Thoracic aorta (tissue), 2 donors: Measurements from ENCODE around the gene EFCAB7. TPM values are rescaled to one million over a fixed set of nuclear protein-coding genes. Genes with fewer than 3 reads are reported as not detected.
A peak's percentile ranks its signal among the peaks of the same experiment; 100 is the strongest.

ENCODE experiments used
- ATAC-seq: fragments of 150-250 bp; one replicate; pipeline ENCODE4 v1.8.0; 2017; ENCODE audit warnings: low read depth; ENCODE audit not compliant: insufficient number of reproducible peaks, low FRiP score
- DNase-seq: peaks from one replicate; pipeline ENCODE4 v3.0.0-alpha.2; 2020; ENCODE audit warnings: low spot score
- H3K27ac ChIP-seq, 2 donors: fragments of 200-600 bp; sonication (generic); 1 replicate in 1 of 2; 2 replicates in 1 of 2; pipeline ENCODE4 v1.5.1; 2016; ENCODE audit warnings: mild to moderate bottlenecking in 2 of 2, moderate library complexity in 2 of 2
- H3K27me3 ChIP-seq: fragments of 200-600 bp; sonication (generic); replicated peaks from 2 replicates; pipeline ENCODE4 v1.6.0; 2016; ENCODE audit warnings: mild to moderate bottlenecking; ENCODE audit not compliant: insufficient read depth
- H3K36me3 ChIP-seq: fragments of 200-600 bp; sonication (generic); one replicate; pipeline ENCODE4 v1.5.1; 2016
- H3K4me1 ChIP-seq, 2 donors: fragments of 200-600 bp; sonication (generic); 1 replicate in 1 of 2; 2 replicates in 1 of 2; pipeline versions ENCODE4 v1.5.1 to v1.6.0; 2016; ENCODE audit warnings: low read depth in 2 of 2, mild to moderate bottlenecking in 1 of 2; ENCODE audit not compliant: control insufficient read depth in 1 of 2
- H3K4me3 ChIP-seq: fragments of 200-600 bp; sonication (generic); 2 replicates; pipeline ENCODE4 v1.5.1; 2016; ENCODE audit warnings: mild to moderate bottlenecking
- H3K9me3 ChIP-seq: fragments of 200-600 bp; sonication (generic); 2 replicates; pipeline ENCODE4 v1.5.1; 2016
- total RNA-seq, 2 donors: library from RNA; depleted of rRNA; stranded (reverse); fragments of >200 nt; gene quantifications; one replicate each; pipeline versions ENCODE4 v1.1.0 to v1.2.3, GENCODE V29; 2016
- TF ChIP-seq, protein P1 (sequence below): fragments of 200-600 bp; sonication (generic); IDR thresholded peaks from one replicate; pipeline ENCODE4 v1.5.1; 2019; ENCODE audit warnings: antibody characterized with exemption

Gene EFCAB7
- total RNA-seq, 2 donors from 2014 or later = 3.4 to 4.7 TPM

DNA sequence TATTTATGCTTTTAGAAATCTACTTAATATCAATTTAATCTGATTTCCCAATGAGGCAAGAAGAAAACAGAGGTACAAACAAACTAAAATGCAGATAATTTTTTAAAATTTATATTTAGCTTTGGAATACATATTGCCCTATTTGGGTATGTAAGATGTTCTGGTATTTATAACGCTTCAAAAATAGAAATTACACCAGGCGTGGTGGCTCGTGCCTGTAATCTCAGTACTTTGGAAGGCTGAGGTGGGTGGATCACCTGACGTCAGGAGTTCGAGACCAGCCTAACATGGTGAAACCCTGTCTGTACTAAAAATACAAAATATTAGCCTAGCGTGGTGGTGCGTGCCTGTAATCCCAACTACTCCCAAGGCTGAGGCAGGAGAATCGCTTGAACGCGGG lies 13.6 kb upstream of the EFCAB7 start:
- TF ChIP-seq, protein P1, sequence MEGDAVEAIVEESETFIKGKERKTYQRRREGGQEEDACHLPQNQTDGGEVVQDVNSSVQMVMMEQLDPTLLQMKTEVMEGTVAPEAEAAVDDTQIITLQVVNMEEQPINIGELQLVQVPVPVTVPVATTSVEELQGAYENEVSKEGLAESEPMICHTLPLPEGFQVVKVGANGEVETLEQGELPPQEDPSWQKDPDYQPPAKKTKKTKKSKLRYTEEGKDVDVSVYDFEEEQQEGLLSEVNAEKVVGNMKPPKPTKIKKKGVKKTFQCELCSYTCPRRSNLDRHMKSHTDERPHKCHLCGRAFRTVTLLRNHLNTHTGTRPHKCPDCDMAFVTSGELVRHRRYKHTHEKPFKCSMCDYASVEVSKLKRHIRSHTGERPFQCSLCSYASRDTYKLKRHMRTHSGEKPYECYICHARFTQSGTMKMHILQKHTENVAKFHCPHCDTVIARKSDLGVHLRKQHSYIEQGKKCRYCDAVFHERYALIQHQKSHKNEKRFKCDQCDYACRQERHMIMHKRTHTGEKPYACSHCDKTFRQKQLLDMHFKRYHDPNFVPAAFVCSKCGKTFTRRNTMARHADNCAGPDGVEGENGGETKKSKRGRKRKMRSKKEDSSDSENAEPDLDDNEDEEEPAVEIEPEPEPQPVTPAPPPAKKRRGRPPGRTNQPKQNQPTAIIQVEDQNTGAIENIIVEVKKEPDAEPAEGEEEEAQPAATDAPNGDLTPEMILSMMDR = no peak
- no peaks in the 10 kb centered on the region for H3K9me3 ChIP-seq
- DNase-seq = no peak
- H3K4me3 ChIP-seq = no peak overlapping the region
- no peaks in the 10 kb centered on the region for H3K4me1 ChIP-seq
- ATAC-seq = no peak
- peaks cover 11% of the 10 kb centered on the region for H3K36me3 ChIP-seq
- no peaks in the 10 kb centered on the region for H3K27me3 ChIP-seq
- H3K27ac ChIP-seq = no peak overlapping the region

DNA sequence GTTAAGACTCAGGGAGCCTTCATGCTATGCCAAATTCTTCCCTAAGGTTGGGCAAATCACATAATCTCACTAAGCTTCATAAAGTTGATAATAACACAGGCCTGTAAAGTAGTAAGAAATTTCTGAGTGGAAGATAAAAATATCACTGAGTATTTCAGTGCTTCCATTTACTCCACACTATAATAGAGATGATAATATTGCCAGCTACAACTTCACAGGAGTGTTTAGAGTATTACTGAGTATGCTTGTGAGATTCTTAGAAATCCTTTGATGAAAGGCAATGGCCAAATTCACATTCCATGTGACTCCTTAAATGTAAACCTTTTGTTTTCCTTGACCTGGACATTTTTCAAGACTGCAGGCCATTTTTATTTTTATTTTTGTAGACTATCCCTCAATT lies 10.7 kb upstream of the EFCAB7 start:
- no peaks in the 10 kb centered on the region for H3K27me3 ChIP-seq
- H3K36me3 ChIP-seq = peaks cover 3% of the 10 kb centered on the region
- TF ChIP-seq, protein P1 = no peak
- H3K9me3 ChIP-seq = no peaks in the 10 kb centered on the region
- H3K4me3 ChIP-seq = no peak overlapping the region
- H3K27ac ChIP-seq = no peak overlapping the region
- DNase-seq = no peak
- no peaks in the 10 kb centered on the region for H3K4me1 ChIP-seq
- no peak for ATAC-seq

DNA sequence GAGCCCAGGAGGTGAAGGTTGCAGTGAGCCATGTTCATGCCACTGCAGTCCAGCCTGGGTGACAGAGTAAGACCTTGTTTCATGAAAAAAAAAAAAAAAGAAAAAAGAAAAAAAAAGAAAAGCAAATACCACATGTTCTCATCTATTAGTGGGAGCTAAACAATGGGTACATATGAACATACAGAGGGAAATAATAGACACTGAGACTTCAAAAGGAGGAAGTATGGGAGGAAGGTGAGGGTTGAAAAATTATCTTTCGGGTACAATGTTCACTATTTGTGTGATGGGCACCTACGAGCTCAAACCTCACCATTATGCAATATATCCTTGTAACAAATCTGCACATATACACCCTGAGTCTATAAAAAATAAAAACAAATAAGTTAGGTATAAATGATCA lies 6.7 kb upstream of the EFCAB7 start:
- Histone ChIP-seq H3K9me3 (no peaks in the 10 kb centered on the region), H3K4me3 (no peak overlapping the region), H3K4me1 (no peaks in the 10 kb centered on the region), H3K27ac (no peak overlapping the region), H3K27me3 (no peaks in the 10 kb centered on the region), H3K36me3 (no peaks in the 10 kb centered on the region)
- no peak for ATAC-seq
- TF ChIP-seq, protein P1 = no peak
- DNase-seq = no peak

DNA sequence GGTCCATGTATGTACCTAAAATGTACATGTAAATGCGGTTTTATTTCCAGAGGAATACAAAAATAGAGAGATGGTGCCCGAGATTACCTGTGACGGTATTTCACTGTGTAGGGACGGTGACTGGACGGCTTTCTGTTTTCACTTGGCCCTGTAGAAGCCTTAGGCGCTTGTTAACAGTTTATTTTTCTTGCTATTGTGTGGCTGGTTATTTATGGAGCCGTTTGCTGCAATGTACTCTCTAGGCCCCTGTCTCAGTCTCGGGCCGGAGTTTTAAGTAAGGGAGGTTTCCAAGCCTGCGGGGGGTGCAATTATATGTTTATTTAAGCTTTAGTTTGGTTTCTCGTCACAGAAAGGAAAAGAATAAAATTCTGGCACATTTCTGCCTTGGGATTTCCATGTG lies 413 bp downstream of the EFCAB7 start:
- Histone ChIP-seq H3K36me3 (no peaks in the 10 kb centered on the region), H3K4me3 (peak overlapping the region; percentile 85), H3K27me3 (no peaks in the 10 kb centered on the region), H3K9me3 (no peaks in the 10 kb centered on the region), H3K27ac (peak overlapping the region; percentile 83 to 95), H3K4me1 (peaks cover 3 to 15% of the 10 kb centered on the region in 2 donors)
- DNase-seq (no peak), ATAC-seq (no peak)
- TF ChIP-seq, protein P1 = no peak

DNA sequence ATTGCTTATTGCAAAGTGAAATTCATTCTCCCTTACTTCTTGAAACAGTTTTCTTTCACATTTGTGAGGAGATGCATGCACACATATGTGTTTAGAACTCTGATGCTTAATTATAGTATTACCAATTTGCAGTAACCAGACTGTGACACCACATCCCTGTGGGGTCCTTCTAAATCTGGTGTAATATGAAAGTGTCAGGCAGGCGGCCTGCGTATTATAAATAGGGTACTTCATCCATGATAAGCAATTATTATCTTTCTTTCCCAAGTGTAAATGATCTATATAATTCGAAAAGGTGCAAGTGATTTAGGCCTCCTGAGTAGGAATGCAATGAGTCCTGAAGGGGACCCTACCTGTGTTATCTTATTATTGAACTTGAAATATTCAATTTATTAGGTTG lies 876 bp downstream of the EFCAB7 start:
- Histone ChIP-seq H3K4me1 (peaks cover 3 to 15% of the 10 kb centered on the region in 2 donors), H3K27ac (no peak overlapping the region), H3K4me3 (peak overlapping the region; percentile 85), H3K9me3 (no peaks in the 10 kb centered on the region), H3K36me3 (no peaks in the 10 kb centered on the region), H3K27me3 (no peaks in the 10 kb centered on the region)
- TF ChIP-seq, protein P1 = no peak
- no peak for DNase-seq
- ATAC-seq = no peak
